Vagina (tissue), 2 donors: ENCODE data around the gene DNAJC5.

Experiments used
- CTCF ChIP-seq, 3 experiments: fragments of 450-650 bp in 2 of 3; fragments of 200-600 bp in 1 of 3; sonication (generic) in 1 of 3; IDR thresholded peaks; one replicate each; pipeline ENCODE4 v1.5.1; 2017 to 2019; ENCODE audit warnings: antibody characterized with exemption in 3 of 3, mild to moderate bottlenecking in 2 of 3, moderate library complexity in 2 of 3
- POLR2A ChIP-seq, 2 donors: fragments of 450-650 bp; IDR thresholded peaks; one replicate each; pipeline ENCODE4 v1.6.1; 2017; ENCODE audit warnings: antibody characterized with exemption in 2 of 2, mild to moderate bottlenecking in 2 of 2, moderate library complexity in 2 of 2
- POLR2AphosphoS5 ChIP-seq, 2 donors: sonication (generic); formaldehyde crosslinking; IDR thresholded peaks; one replicate each; pipeline ENCODE4 v1.9.0; 2017; ENCODE audit warnings: antibody characterized with exemption in 2 of 2, mild to moderate bottlenecking in 2 of 2, low read depth in 1 of 2; ENCODE audit not compliant: insufficient read depth in 1 of 2

- TF ChIP-seq CTCF (IDR thresholded peaks at IDR 0.05) (no peak), POLR2AphosphoS5 (IDR thresholded peaks at IDR 0.05; ENCODE audit: insufficient read depth in 1 of 2, low read depth in 1 of 2) (no peak), POLR2A (IDR thresholded peaks at IDR 0.05) (no peak)
These were observed 24.2 kb downstream of the DNAJC5 start for GRCh38 chr20:63919130-63919529.
